A549 (cell line): ENCODE measurements around the gene RRP8. TPM values are rescaled to one million over a fixed set of nuclear protein-coding genes. Genes with fewer than 3 reads are reported as not detected.
A peak's percentile ranks its signal among the peaks of the same experiment; 100 is the strongest.

Experiments used
- ATAC-seq, 2 experiments: fragments of 200-7000 bp in 1 of 2; fragments of >200 bp in 1 of 2; cut with Nextera tagmentation in 1 of 2; cut with Tn5 transposase in 1 of 2; 3 replicates each; pipeline versions ENCODE4 v1.8.0 to v1.9.1; 2018 to 2020; ENCODE audit warnings: mild to moderate bottlenecking in 1 of 2, moderate library complexity in 1 of 2
- CTCF ChIA-PET: fragments of 300-600 bp; sonication (Branson Sonifier 250); formaldehyde crosslinking; extraction: SDS; loops from one replicate; lab custom pipeline; 2021; ENCODE audit warnings: antibody characterized with exemption, inconsistent platforms; lab: Yijun Ruan, JAX
- POLR2A ChIA-PET: fragments of 350-600 bp; formaldehyde crosslinking; extraction: SDS; loops from one replicate; lab custom pipeline; 2021; ENCODE audit warnings: antibody characterized with exemption, inconsistent platforms; lab: Yijun Ruan, JAX
- DNase-seq, 2 experiments: peaks; one replicate each; pipeline versions ENCODE4 v3.0.0 to v3.0.0-alpha.2; 2011 to 2016; ENCODE audit warnings: low read depth in 1 of 2, low spot score in 1 of 2
- FAIRE-seq: peaks from 2 replicates; lab custom pipeline; 2011; peaks lifted over from hg19 to GRCh38; lab: Jason Lieb, UNC
- H3K27ac ChIP-seq, 2 experiments: fragments of >200 bp; sonication (Bioruptor Twin); formaldehyde crosslinking; 3 replicates each; pipeline ENCODE4 v1.5.1; 2016 to 2017
- H3K4me1 ChIP-seq: fragments of >200 bp; sonication (Bioruptor Twin); formaldehyde crosslinking; 3 replicates; pipeline ENCODE4 v1.6.1; 2016
- H3K4me2 ChIP-seq: fragments of >200 bp; sonication (Bioruptor Twin); formaldehyde crosslinking; 3 replicates; pipeline ENCODE4 v1.6.1; 2016
- H3K4me3 ChIP-seq: fragments of >200 bp; sonication (Bioruptor Twin); formaldehyde crosslinking; 3 replicates; pipeline ENCODE4 v1.5.1; 2016
- H3K9me3 ChIP-seq: fragments of >200 bp; sonication (Bioruptor Twin); formaldehyde crosslinking; 3 replicates; pipeline ENCODE4 v1.6.1; 2016
- BHLHE40 ChIP-seq: IDR thresholded peaks from 2 replicates; pipeline ENCODE4 v1.6.1; 2012; ENCODE audit warnings: low read depth, low read length, inconsistent platforms
- CHD2 ChIP-seq: fragments of 150-350 bp; IDR thresholded peaks from 2 replicates; pipeline ENCODE4 v1.6.1; 2014; ENCODE audit warnings: low read length; ENCODE audit not compliant: partially characterized antibody
- EHF ChIP-seq: fragments of 250-450 bp; sonication (Bioruptor Pico); IDR thresholded peaks from 2 replicates; pipeline ENCODE4 v1.5.0; 2020; ENCODE audit warnings: mild to moderate bottlenecking
- ELK1 ChIP-seq: fragments of 150-350 bp; IDR thresholded peaks from 2 replicates; pipeline ENCODE4 v1.6.1; 2014; ENCODE audit warnings: low read depth, mild to moderate bottlenecking, low read length
- ESRRA ChIP-seq: fragments of 150-350 bp; IDR thresholded peaks from 2 replicates; pipeline ENCODE4 v1.6.1; 2014; ENCODE audit warnings: mild to moderate bottlenecking, low read length, borderline replicate concordance
- FOSB ChIP-seq: fragments of 250-450 bp; sonication (Bioruptor Pico); IDR thresholded peaks from 2 replicates; pipeline ENCODE4 v1.5.0; 2020; ENCODE audit warnings: mild to moderate bottlenecking, moderate library complexity
- FOSL2 ChIP-seq, 2 experiments: fragments of 450-650 bp in 1 of 2; fragments of >200 bp in 1 of 2; sonication (Bioruptor Twin) in 1 of 2; formaldehyde crosslinking; IDR thresholded peaks; 2 replicates each; pipeline versions ENCODE4 v1.5.0 to v1.6.1; 2016 to 2020; ENCODE audit warnings: mild to moderate bottlenecking in 1 of 2, moderate library complexity in 1 of 2
- GATA3 ChIP-seq: IDR thresholded peaks from 2 replicates; pipeline ENCODE4 v1.6.1; 2012; ENCODE audit warnings: borderline replicate concordance
- HOXA7 ChIP-seq: fragments of 250-450 bp; sonication (Bioruptor Pico); IDR thresholded peaks from 2 replicates; pipeline ENCODE4 v1.5.0; 2020; ENCODE audit warnings: mild to moderate bottlenecking, moderate library complexity
- HOXB13 ChIP-seq: fragments of 250-450 bp; sonication (Bioruptor Pico); IDR thresholded peaks from 2 replicates; pipeline ENCODE4 v1.5.0; 2020; ENCODE audit warnings: low read depth, mild to moderate bottlenecking, moderate library complexity
- JUN ChIP-seq, 2 experiments: fragments of >200 bp; sonication (Bioruptor Twin); formaldehyde crosslinking; IDR thresholded peaks; 2 replicates in 1 of 2; 3 replicates in 1 of 2; pipeline ENCODE4 v1.6.1; 2016 to 2017
- KDM1A ChIP-seq: fragments of 200-600 bp; sonication (generic); IDR thresholded peaks from 2 replicates; pipeline ENCODE4 v1.6.1; 2016; ENCODE audit warnings: low read depth, mild to moderate bottlenecking
- KDM5A ChIP-seq: fragments of 200-600 bp; sonication (generic); IDR thresholded peaks from 2 replicates; pipeline ENCODE4 v1.6.1; 2016; ENCODE audit warnings: antibody characterized with exemption, mild to moderate bottlenecking
- MAX ChIP-seq: IDR thresholded peaks from 2 replicates; pipeline ENCODE4 v1.6.1; 2012
- MAZ ChIP-seq: fragments of 150-350 bp; IDR thresholded peaks from 2 replicates; pipeline ENCODE4 v1.6.1; 2014; ENCODE audit warnings: antibody characterized with exemption, low read depth, low read length, borderline replicate concordance
- MYC ChIP-seq: IDR thresholded peaks from 2 replicates; pipeline ENCODE4 v1.6.1; 2012; ENCODE audit warnings: mild to moderate bottlenecking, inconsistent platforms, low read length, improper control_type of control experiment, borderline replicate concordance
- NFE2L2 ChIP-seq: fragments of 150-350 bp; conservative IDR thresholded peaks from 2 replicates; pipeline ENCODE4 v1.6.1; 2014; ENCODE audit warnings: low read length
- NR3C1 ChIP-seq: fragments of >200 bp; sonication (Bioruptor Twin); formaldehyde crosslinking; IDR thresholded peaks from 3 replicates; pipeline ENCODE4 v1.6.1; 2017
- PHF8 ChIP-seq: fragments of 200-600 bp; sonication (generic); IDR thresholded peaks from 2 replicates; pipeline ENCODE4 v1.6.1; 2016; ENCODE audit warnings: low read depth, mild to moderate bottlenecking, antibody characterized with exemption, moderate library complexity, borderline replicate concordance
- POLR2A ChIP-seq: IDR thresholded peaks from 2 replicates; pipeline ENCODE4 v1.6.1; 2012; ENCODE audit warnings: mild to moderate bottlenecking, low read length
- POLR2AphosphoS2 ChIP-seq: conservative IDR thresholded peaks from 2 replicates; pipeline ENCODE4 v1.6.1; 2012; ENCODE audit warnings: low read length, improper control_type of control experiment, inconsistent platforms
- RARB ChIP-seq: fragments of 250-450 bp; sonication (Bioruptor Pico); IDR thresholded peaks from 2 replicates; pipeline ENCODE4 v1.8.0; 2021; ENCODE audit warnings: mild to moderate bottlenecking, moderate library complexity
- RCOR1 ChIP-seq: fragments of 150-350 bp; IDR thresholded peaks from 2 replicates; pipeline ENCODE4 v1.6.1; 2014; ENCODE audit warnings: antibody characterized with exemption, low read length, low read depth
- RFX5 ChIP-seq: fragments of 450-650 bp; IDR thresholded peaks from 2 replicates; pipeline ENCODE4 v1.7.1; 2014; ENCODE audit warnings: antibody characterized with exemption, mild to moderate bottlenecking, moderate library complexity
- SREBF2 ChIP-seq: fragments of 450-650 bp; IDR thresholded peaks from 2 replicates; pipeline ENCODE4 v1.6.1; 2014; ENCODE audit warnings: mild to moderate bottlenecking, moderate library complexity
- TFCP2L1 ChIP-seq: fragments of 250-450 bp; sonication (Bioruptor Pico); IDR thresholded peaks from 2 replicates; pipeline ENCODE4 v1.5.0; 2021; ENCODE audit warnings: mild to moderate bottlenecking
- TP53 ChIP-seq: fragments of 250-450 bp; sonication (Bioruptor Pico); IDR thresholded peaks from 2 replicates; pipeline ENCODE4 v1.5.0; 2021; ENCODE audit warnings: mild to moderate bottlenecking, moderate library complexity
- USF2 ChIP-seq: fragments of 450-650 bp; IDR thresholded peaks from 2 replicates; pipeline ENCODE4 v1.6.1; 2014; ENCODE audit warnings: antibody characterized with exemption
- ZSCAN20 ChIP-seq: fragments of 250-450 bp; sonication (Bioruptor Pico); IDR thresholded peaks from 2 replicates; pipeline ENCODE4 v1.8.0; 2022; ENCODE audit warnings: mild to moderate bottlenecking, moderate library complexity
- WGBS: methylation state at CpG from one replicate; pipeline ENCODE4 v1.1.6; 2017; ENCODE audit errors: missing lambda C conversion rate; 5-methylcytosine and 5-hydroxymethylcytosine counted together
- polyA plus RNA-seq, 4 experiments: library from polyadenylated mRNA; depleted of rRNA in 3 of 4; stranded (reverse); fragments of >200 nt; fragmentation: RNase III in 1 of 4; extraction: RNeasy Plus Mini Kit Qiagen cat#74134 plus additional on column Dnase treatment in 1 of 4; gene quantifications; 2 replicates in 3 of 4; 3 replicates in 1 of 4; pipeline ENCODE4 v1.2.3, GENCODE V29; 2011 to 2017

The RRP8 gene
- polyA plus RNA-seq, 2 of the 4 experiments (the other 2 are of a cell fraction): 14.5 to 25.9 TPM

- Histone ChIP-seq H3K4me2 (no peak overlapping the region), H3K4me3 (no peak overlapping the region), H3K4me1 (peaks cover 45% of the 10 kb centered on the region), H3K9me3 (no peaks in the 10 kb centered on the region), H3K27ac (peak overlapping the region in 1 of 2 experiments; percentile 89; a peak in 3 of 6 replicates)
- ChIA-PET POLR2A (interaction anchor here (0.7 to 2.2 kb wide), 2 partner anchors 11 to 75 kb away, joined by 4 to 11 read pairs; partner anchors contain the start of genes MRPL17 and TPP1), CTCF (interaction anchor here (1.1 to 3.3 kb wide), 4 partner anchors 76 to 229 kb away, joined by 3 to 14 read pairs (median 6); partner anchors contain the start of gene MRPL17)
- DNase-seq (no peak), ATAC-seq (no peak), FAIRE-seq (no peak)
- 93% methylated on average over 9 of the region's 9 CpGs for WGBS
- TF ChIP-seq CHD2 (no peak), ZSCAN20 (CRISPR knock-in tag) (no peak), MAX (no peak), KDM5A (no peak), EHF (CRISPR knock-in tag) (no peak), BHLHE40 (no peak), RFX5 (no peak), ELK1 (no peak), KDM1A (no peak), NR3C1 (no peak), PHF8 (no peak), RARB (CRISPR knock-in tag) (no peak), SREBF2 (no peak), JUN (IDR thresholded peaks at IDR 0.05) (no peak), MAZ (no peak)
These were observed 4.6 kb upstream of the RRP8 start for GRCh38 chr11:6608011-6608410.

- ChIA-PET POLR2A (interaction anchor here (1.5 to 2.5 kb wide), 3 partner anchors 12 to 126 kb away, joined by 3 to 11 read pairs (median 10); partner anchors contain the start of genes ARFIP2, MRPL17, TIMM10B and TPP1), CTCF (interaction anchor here (0.7 to 3.3 kb wide), 4 partner anchors 11 to 76 kb away, joined by 3 to 10 read pairs (median 6); partner anchors contain the start of gene MRPL17)
- H3K4me1 ChIP-seq: peaks cover 42% of the 10 kb centered on the region
- peak overlapping the region; percentile 81 to 89; a peak in 5 of 6 replicates for H3K27ac ChIP-seq
- peak overlapping the region; percentile 81 for H3K4me2 ChIP-seq
- TF ChIP-seq HOXA7 (CRISPR knock-in tag): no peak
- peak; percentile 42; the same call in 1 of the 2 replicates for TF ChIP-seq FOSB (CRISPR knock-in tag)
- FAIRE-seq (no peak), ATAC-seq (no peak), DNase-seq (no peak)
- no peaks in the 10 kb centered on the region for H3K9me3 ChIP-seq
- H3K4me3 ChIP-seq: no peak overlapping the region
These were observed 3.9 kb upstream of the RRP8 start for GRCh38 chr11:6607190-6607795.

- H3K9me3 ChIP-seq: no peaks in the 10 kb centered on the region
- no peak for FAIRE-seq
- peak overlapping the region; percentile 81 to 89 for H3K27ac ChIP-seq
- CTCF ChIA-PET: interaction anchor here (0.7 to 3.3 kb wide), 4 partner anchors 12 to 77 kb away, joined by 3 to 10 read pairs (median 6); partner anchors contain the start of gene MRPL17
- H3K4me1 ChIP-seq: peaks cover 49% of the 10 kb centered on the region
- peak overlapping the region; percentile 3; the same call in 1 of the 3 replicates for H3K4me3 ChIP-seq
- peak overlapping the region; percentile 81 for H3K4me2 ChIP-seq
- 10% methylated on average over 11 of the region's 11 CpGs for WGBS
- peak; percentile 72 to 86 for ATAC-seq
- POLR2A ChIA-PET: interaction anchor here (1.5 to 2.5 kb wide), 3 partner anchors 13 to 125 kb away, joined by 3 to 11 read pairs (median 10); partner anchors contain the start of genes ARFIP2, MRPL17, TIMM10B and TPP1
- peak; percentile 92 to 93 for DNase-seq
- TF ChIP-seq MYC (no peak), MAX (no peak; the same call in 1 of the 2 replicates), GATA3 (no peak), POLR2A (0 out of 2 replicates have a peak, but pooled peaks have one; percentile 47), RCOR1 (no peak), TFCP2L1 (CRISPR knock-in tag) (no peak), POLR2AphosphoS2 (0 out of 2 replicates have a peak, but pooled peaks have one; percentile 41), TP53 (CRISPR knock-in tag) (no peak), USF2 (no peak), BHLHE40 (no peak), ESRRA (no peak), HOXB13 (CRISPR knock-in tag) (no peak), KDM5A (no peak), FOSL2 (IDR thresholded peaks at IDR 0.05) (no peak), FOSL2 (CRISPR knock-in tag; IDR thresholded peaks at IDR 0.05) (no peak), ELK1 (no peak), JUN (IDR thresholded peaks at IDR 0.05) (peak in 1 of 2 experiments; percentile 33; a peak in 1 of 5 replicates), NFE2L2 (no peak)
These were observed 3.2 kb upstream of the RRP8 start for GRCh38 chr11:6606471-6607189.
